Measurements from ENCODE around the gene PRSS27. TPM values are rescaled to one million over a fixed set of nuclear protein-coding genes. Genes with fewer than 3 reads are reported as not detected.

PRSS27 gene
- total and polyA plus RNA-seq, 2 of the 8 experiments (the other 6 are each of a cell fraction or from before 2014, with no cell fraction given) = 1.3 to 7.5 TPM

DNA sequence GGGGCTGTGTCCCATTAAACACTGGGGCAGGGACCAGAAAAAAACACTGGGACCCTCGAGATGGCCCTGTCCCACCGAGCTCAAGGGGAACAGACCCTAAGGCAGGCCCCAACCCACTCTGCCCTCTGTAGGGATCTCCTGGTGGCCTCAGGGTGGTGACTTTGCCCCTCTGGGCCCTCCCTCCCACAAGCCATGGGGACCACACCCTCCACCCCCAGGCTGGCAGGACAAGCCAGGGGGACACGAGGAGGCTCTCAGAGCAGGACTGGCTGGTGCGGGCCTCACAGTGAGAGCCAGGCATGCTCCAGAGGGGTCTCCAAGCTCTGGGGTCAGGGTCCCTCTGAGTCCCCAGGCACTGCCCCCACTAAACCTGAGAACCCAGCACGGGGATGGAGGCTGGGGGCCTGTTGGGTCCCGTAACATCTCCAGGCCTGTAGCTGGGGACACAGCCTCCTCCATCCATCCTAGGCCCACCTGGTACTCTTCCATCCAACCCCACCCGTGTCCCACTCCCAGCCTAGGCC lies 17.9 kb upstream of the PRSS27 start (continued):
- TF ChIP-seq SP1 (IDR thresholded peaks at IDR 0.05; ENCODE audit: low read depth, low read length) (no peak), JUN (IDR thresholded peaks at IDR 0.05; ENCODE audit: low read depth, low read length) (no peak), SP4 (IDR thresholded peaks at IDR 0.05; ENCODE audit: low read length) (no peak), SIX5 (IDR thresholded peaks at IDR 0.05; ENCODE audit: low read depth, low read length) (no peak)
